Measurements from ENCODE around the gene MIPOL1. TPM values are rescaled to one million over a fixed set of nuclear protein-coding genes. Genes with fewer than 3 reads are reported as not detected.

The MIPOL1 gene
- total RNA-seq, 2 donors from 2014 or later = 8.6 to 27.0 TPM

GRCh38 chr14:37512173-37512572 is 314.4 kb downstream of the MIPOL1 start:
- ATAC-seq = no peak
- TF ChIP-seq POLR2A (IDR thresholded peaks at IDR 0.05) (no peak), CTCF (IDR thresholded peaks at IDR 0.05) (no peak)

GRCh38 chr14:37515771-37516170 is 318.0 kb downstream of the MIPOL1 start:
- TF ChIP-seq CTCF (IDR thresholded peaks at IDR 0.05) (no peak), POLR2A (IDR thresholded peaks at IDR 0.05) (no peak)
- intact Hi-C loops (cut with DNase I) = no loop called here
- no peaks in the 10 kb centered on the region for H3K36me3 ChIP-seq (replicated peaks in 1 of 2; ENCODE audit: insufficient read depth in 1 of 2, low read depth in 2 of 2)
- ATAC-seq = no peak
- H3K4me3 ChIP-seq = no peak overlapping the region
- DNase-seq = no peak
- no peaks in the 10 kb centered on the region for H3K27me3 ChIP-seq
- WGBS, 2 donors = 92 to 96% methylated on average over 3 of the region's 3 CpGs
- no peaks in the 10 kb centered on the region for H3K9me3 ChIP-seq
- no peak overlapping the region for H3K27ac ChIP-seq
- H3K4me1 ChIP-seq = no peaks in the 10 kb centered on the region

More at GRCh38 chr14:37512173-37512572, 314.4 kb downstream of the MIPOL1 start:
- no peak overlapping the region for H3K4me3 ChIP-seq
- H3K9me3 ChIP-seq = no peaks in the 10 kb centered on the region
- no peak for DNase-seq
- H3K27ac ChIP-seq = no peak overlapping the region
- WGBS, 2 donors = 72 to 75% methylated on average over 3 of the region's 3 CpGs
- H3K27me3 ChIP-seq = no peaks in the 10 kb centered on the region
- H3K4me1 ChIP-seq = no peaks in the 10 kb centered on the region
- intact Hi-C loops (cut with DNase I) = no loop called here
- H3K36me3 ChIP-seq (replicated peaks in 1 of 2; ENCODE audit: insufficient read depth in 1 of 2, low read depth in 2 of 2) = no peaks in the 10 kb centered on the region

- WGBS, 2 donors = 66 to 83% methylated on average over 2 of the region's 2 CpGs
- TF ChIP-seq CTCF (IDR thresholded peaks at IDR 0.05) (no peak), POLR2A (IDR thresholded peaks at IDR 0.05) (no peak)
- intact Hi-C loops (cut with DNase I) = no loop called here
- ATAC-seq = no peak
- Histone ChIP-seq H3K27ac (no peak overlapping the region), H3K9me3 (no peaks in the 10 kb centered on the region), H3K36me3 (replicated peaks in 1 of 2; ENCODE audit: insufficient read depth in 1 of 2, low read depth in 2 of 2) (no peaks in the 10 kb centered on the region), H3K27me3 (no peaks in the 10 kb centered on the region), H3K4me1 (no peaks in the 10 kb centered on the region), H3K4me3 (no peak overlapping the region)
- no peak for DNase-seq
Measured at GRCh38 chr14:37526994-37527393, 329.3 kb downstream of the MIPOL1 start.

GRCh38 chr14:37539992-37540391 is 342.3 kb downstream of the MIPOL1 start:
- WGBS, 2 donors = 97 to 100% methylated on average over 1 of the region's 1 CpG
- Histone ChIP-seq H3K9me3 (no peaks in the 10 kb centered on the region), H3K27ac (no peak overlapping the region), H3K36me3 (replicated peaks in 1 of 2; ENCODE audit: insufficient read depth in 1 of 2, low read depth in 2 of 2) (no peaks in the 10 kb centered on the region), H3K4me3 (no peak overlapping the region), H3K4me1 (no peaks in the 10 kb centered on the region), H3K27me3 (no peaks in the 10 kb centered on the region)
- intact Hi-C loops (cut with DNase I) = no loop called here
- TF ChIP-seq POLR2A (IDR thresholded peaks at IDR 0.05) (no peak), CTCF (IDR thresholded peaks at IDR 0.05) (no peak)
- DNase-seq (no peak), ATAC-seq (no peak)

GRCh38 chr14:37544407-37544806 is 346.7 kb downstream of the MIPOL1 start:
- no peak overlapping the region for H3K27ac ChIP-seq
- no peak for DNase-seq
- intact Hi-C loops (cut with DNase I) = no loop called here

More at GRCh38 chr14:37544407-37544806, 346.7 kb downstream of the MIPOL1 start:
- WGBS, 2 donors = 17 to 23% methylated on average over 2 of the region's 2 CpGs
- Histone ChIP-seq H3K4me3 (no peak overlapping the region), H3K36me3 (replicated peaks in 1 of 2; ENCODE audit: insufficient read depth in 1 of 2, low read depth in 2 of 2) (no peaks in the 10 kb centered on the region), H3K27me3 (no peaks in the 10 kb centered on the region), H3K9me3 (no peaks in the 10 kb centered on the region), H3K4me1 (peaks cover 8% of the 10 kb centered on the region)
- no peak for ATAC-seq
- TF ChIP-seq POLR2A (IDR thresholded peaks at IDR 0.05) (no peak), CTCF (IDR thresholded peaks at IDR 0.05) (no peak)
